BJ (cell line): ENCODE results near the gene PHOSPHO1. TPM values are rescaled to one million over a fixed set of nuclear protein-coding genes. Genes with fewer than 3 reads are reported as not detected.
"Not testable (repeated sequence)": the region's sequence is repeated elsewhere in the genome, so short reads cannot be mapped to it uniquely, and the experiment has no call there.

Experiments used
- CTCF ChIA-PET: fragments of 350-600 bp; formaldehyde crosslinking; extraction: SDS; loops from one replicate; lab custom pipeline; 2021; ENCODE audit warnings: antibody characterized with exemption, inconsistent platforms; lab: Yijun Ruan, JAX
- POLR2A ChIA-PET: fragments of 300-600 bp; sonication (Branson Sonifier 250); formaldehyde crosslinking; extraction: SDS; loops from one replicate; lab custom pipeline; 2021; ENCODE audit warnings: antibody characterized with exemption; lab: Charles Lee
- DNase-seq: peaks from one replicate; pipeline ENCODE4 v3.0.0-alpha.2; 2011; ENCODE audit warnings: low read depth
- H3K27me3 ChIP-seq: 2 replicates; pipeline ENCODE4 v1.6.0; 2011; ENCODE audit warnings: low read length; ENCODE audit not compliant: control insufficient read depth, insufficient read depth
- H3K36me3 ChIP-seq: 2 replicates; pipeline ENCODE4 v1.5.1; 2011; ENCODE audit warnings: low read length; ENCODE audit not compliant: control insufficient read depth, insufficient read depth
- H3K4me3 ChIP-seq: 2 replicates; pipeline ENCODE4 v1.5.1; 2011; ENCODE audit warnings: low read depth, mild to moderate bottlenecking, control low read depth, low read length
- CTCF ChIP-seq: IDR thresholded peaks from 2 replicates; pipeline ENCODE4 v1.5.1; 2011; ENCODE audit warnings: low read depth, mild to moderate bottlenecking, control low read depth, inconsistent platforms, low read length, moderate library complexity; ENCODE audit not compliant: insufficient read depth
- polyA minus RNA-seq: library from RNA; depleted of rRNA, polyadenylated mRNA; stranded (reverse); fragments of >200 nt; gene quantifications from 2 replicates; pipeline ENCODE4 v1.2.3, GENCODE V29; 2011; rRNA and poly(A)+ RNA removed
- polyA plus RNA-seq: library from polyadenylated mRNA; depleted of rRNA; stranded (reverse); fragments of >200 nt; gene quantifications from 2 replicates; pipeline ENCODE4 v1.2.3, GENCODE V29; 2011; rRNA removed

The PHOSPHO1 gene
- polyA plus RNA-seq = 0.07 and 0.11 TPM in 2 replicates
- polyA minus RNA-seq = not detected in 2 replicates

- DNase-seq = peak; percentile 15
- no peak for TF ChIP-seq CTCF
- CTCF ChIA-PET = interaction anchor here (0.6 to 2.4 kb wide), 3 partner anchors 26 to 59 kb away, joined by 3 to 9 read pairs (median 4); no protein-coding TSS in a partner anchor
- Histone ChIP-seq H3K36me3 (no peaks in the 10 kb centered on the region), H3K4me3 (peak within 1 kb of the TSS; percentile 49), H3K27me3 (peaks cover 10% of the 10 kb centered on the region)
- POLR2A ChIA-PET = no interaction called here
These were observed at the start of gene PHOSPHO1 for GRCh38 chr17:49230636-49231562. TSS of gene PHOSPHO1 (minus strand) at chr17:49230787. CDS start at chr17:49226691, 4,096 bp downstream.

GRCh38 chr17:49280061-49280460 is 49.5 kb upstream of the PHOSPHO1 start:
- 0 out of 2 replicates have a peak, but pooled peaks cover 2% of the 10 kb centered on the region for H3K27me3 ChIP-seq
- DNase-seq = no peak
- no peak for TF ChIP-seq CTCF
- H3K36me3 ChIP-seq = no peaks in the 10 kb centered on the region
- H3K4me3 ChIP-seq = no peak overlapping the region
- POLR2A ChIA-PET = no interaction called here
- CTCF ChIA-PET = interaction anchor here (5.3 kb wide), 1 partner anchor 10 kb away, joined by 21 read pairs; no protein-coding TSS in a partner anchor

- DNase-seq, H3K27me3 ChIP-seq, POLR2A ChIA-PET, H3K36me3 ChIP-seq, H3K4me3 ChIP-seq: not testable (repeated sequence)
- CTCF ChIA-PET = interaction anchor here (5.3 kb wide), 1 partner anchor 11 kb away, joined by 21 read pairs; no protein-coding TSS in a partner anchor
These were observed 48.9 kb upstream of the PHOSPHO1 start for GRCh38 chr17:49279263-49280015.

GRCh38 chr17:49278076-49278475 is 47.5 kb upstream of the PHOSPHO1 start:
- DNase-seq = no peak
- no peak for TF ChIP-seq CTCF
- CTCF ChIA-PET = interaction anchor here (5.3 kb wide), 1 partner anchor 12 kb away, joined by 21 read pairs; no protein-coding TSS in a partner anchor
- POLR2A ChIA-PET = no interaction called here
- Histone ChIP-seq H3K36me3 (no peaks in the 10 kb centered on the region), H3K4me3 (no peak overlapping the region), H3K27me3 (0 out of 2 replicates have a peak, but pooled peaks cover 2% of the 10 kb centered on the region)

- no peak for DNase-seq
- H3K4me3 ChIP-seq = no peak overlapping the region
- no peak for TF ChIP-seq CTCF
- 0 out of 2 replicates have a peak, but pooled peaks cover 2% of the 10 kb centered on the region for H3K27me3 ChIP-seq
- ChIA-PET CTCF (interaction anchor here (5.3 kb wide), 1 partner anchor 13 kb away, joined by 21 read pairs; no protein-coding TSS in a partner anchor), POLR2A (no interaction called here)
- no peaks in the 10 kb centered on the region for H3K36me3 ChIP-seq
These were observed 47.1 kb upstream of the PHOSPHO1 start for GRCh38 chr17:49277638-49278037.

- H3K36me3 ChIP-seq, H3K4me3 ChIP-seq, DNase-seq, H3K27me3 ChIP-seq, POLR2A ChIA-PET: not testable (repeated sequence)
- CTCF ChIA-PET = interaction anchor here (1.0 to 5.3 kb wide), 2 partner anchors 14 to 18 kb away, joined by 3 to 21 read pairs; no protein-coding TSS in a partner anchor
These were observed 45.4 kb upstream of the PHOSPHO1 start for GRCh38 chr17:49275981-49276380.
